Measurements from ENCODE around the gene FMN1. TPM values are rescaled to one million over a fixed set of nuclear protein-coding genes. Genes with fewer than 3 reads are reported as not detected.

Gene FMN1, protein sequence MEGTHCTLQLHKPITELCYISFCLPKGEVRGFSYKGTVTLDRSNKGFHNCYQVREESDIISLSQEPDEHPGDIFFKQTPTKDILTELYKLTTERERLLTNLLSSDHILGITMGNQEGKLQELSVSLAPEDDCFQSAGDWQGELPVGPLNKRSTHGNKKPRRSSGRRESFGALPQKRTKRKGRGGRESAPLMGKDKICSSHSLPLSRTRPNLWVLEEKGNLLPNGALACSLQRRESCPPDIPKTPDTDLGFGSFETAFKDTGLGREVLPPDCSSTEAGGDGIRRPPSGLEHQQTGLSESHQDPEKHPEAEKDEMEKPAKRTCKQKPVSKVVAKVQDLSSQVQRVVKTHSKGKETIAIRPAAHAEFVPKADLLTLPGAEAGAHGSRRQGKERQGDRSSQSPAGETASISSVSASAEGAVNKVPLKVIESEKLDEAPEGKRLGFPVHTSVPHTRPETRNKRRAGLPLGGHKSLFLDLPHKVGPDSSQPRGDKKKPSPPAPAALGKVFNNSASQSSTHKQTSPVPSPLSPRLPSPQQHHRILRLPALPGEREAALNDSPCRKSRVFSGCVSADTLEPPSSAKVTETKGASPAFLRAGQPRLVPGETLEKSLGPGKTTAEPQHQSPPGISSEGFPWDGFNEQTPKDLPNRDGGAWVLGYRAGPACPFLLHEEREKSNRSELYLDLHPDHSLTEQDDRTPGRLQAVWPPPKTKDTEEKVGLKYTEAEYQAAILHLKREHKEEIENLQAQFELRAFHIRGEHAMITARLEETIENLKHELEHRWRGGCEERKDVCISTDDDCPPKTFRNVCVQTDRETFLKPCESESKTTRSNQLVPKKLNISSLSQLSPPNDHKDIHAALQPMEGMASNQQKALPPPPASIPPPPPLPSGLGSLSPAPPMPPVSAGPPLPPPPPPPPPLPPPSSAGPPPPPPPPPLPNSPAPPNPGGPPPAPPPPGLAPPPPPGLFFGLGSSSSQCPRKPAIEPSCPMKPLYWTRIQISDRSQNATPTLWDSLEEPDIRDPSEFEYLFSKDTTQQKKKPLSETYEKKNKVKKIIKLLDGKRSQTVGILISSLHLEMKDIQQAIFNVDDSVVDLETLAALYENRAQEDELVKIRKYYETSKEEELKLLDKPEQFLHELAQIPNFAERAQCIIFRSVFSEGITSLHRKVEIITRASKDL (N-terminal part only)
- 1 to 10 TPM in 1 of 6 donors, under 1 TPM in 4, not detected in 1; 0.33 to 1.0 (median 0.44) TPM for polyA plus RNA-seq (ENCODE audit: low read depth in 6 of 6)

DNA sequence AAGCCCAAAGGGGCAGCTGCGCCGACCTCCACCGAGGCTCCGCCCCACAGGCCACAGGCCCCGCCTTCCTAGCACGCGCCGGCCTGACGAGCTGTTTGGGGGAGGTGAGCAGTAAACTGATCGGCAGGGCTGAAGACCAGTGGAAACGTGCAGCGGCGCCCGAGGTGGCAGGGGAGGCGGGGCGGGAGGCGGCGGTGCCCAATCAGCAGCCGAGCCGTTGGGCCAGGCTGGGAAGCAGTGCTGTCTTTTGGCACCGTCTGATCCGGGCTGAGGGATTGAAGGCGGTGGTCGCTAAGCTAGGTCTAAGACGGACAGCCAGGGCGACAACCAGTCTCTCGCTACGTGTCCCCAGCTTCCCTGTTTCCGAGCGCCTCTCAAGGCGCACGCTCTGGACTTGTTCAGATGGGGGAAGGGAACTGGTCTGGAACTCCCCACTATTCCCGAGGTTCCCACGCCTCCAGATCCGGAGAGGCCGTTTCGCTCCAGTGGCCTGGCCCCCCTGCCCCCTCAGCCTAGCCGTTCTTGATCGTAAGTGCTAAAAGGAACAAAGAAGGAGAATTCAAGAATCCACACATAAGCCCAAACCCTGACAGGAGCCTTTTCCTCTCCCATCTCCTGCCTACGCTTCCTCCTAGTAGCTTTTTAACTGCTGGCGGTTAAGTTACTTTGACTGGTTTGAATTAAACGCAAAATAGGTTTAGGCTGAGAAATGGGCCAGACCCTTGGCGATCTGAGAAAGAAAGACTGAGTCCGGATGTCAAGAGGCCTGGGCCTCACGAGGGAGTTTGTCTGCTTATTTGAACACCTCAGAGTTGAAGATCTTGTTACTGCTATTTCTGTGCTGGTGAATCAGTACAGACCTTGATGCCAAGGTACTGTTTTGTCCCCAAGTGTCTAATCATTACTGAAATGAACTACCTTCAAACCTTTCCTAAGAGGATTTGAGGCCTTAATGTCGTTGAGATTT is at the start of gene FMN1:
Gene FMN1 (minus strand): TSS at position 11 of the 967 bp plus-strand sequence. CDS start 39,800 bp downstream, outside the sequence.
- no peaks in the 10 kb centered on the region for H3K36me3 Mint-ChIP-seq
- H3K4me3 Mint-ChIP-seq, result peak within 1 kb of the TSS; percentile 73 to 93 (median 86)
- H3K9me3 Mint-ChIP-seq, result peaks cover 0 to 6% (median 0%) of the 10 kb centered on the region in 7 donors
- ATAC-seq (ENCODE audit: low read depth in 2 of 2) (peak; percentile 98 to 99), DNase-seq (peak; percentile 60)
- peak within 1 kb of the TSS; percentile 2 to 96 (median 56) for H3K27ac Mint-ChIP-seq
- peaks cover 25 to 64% (median 31%) of the 10 kb centered on the region in 3 donors for H3K27me3 Mint-ChIP-seq
- H3K4me1 Mint-ChIP-seq, result peaks cover 6 to 19% (median 15%) of the 10 kb centered on the region in 3 donors

DNA sequence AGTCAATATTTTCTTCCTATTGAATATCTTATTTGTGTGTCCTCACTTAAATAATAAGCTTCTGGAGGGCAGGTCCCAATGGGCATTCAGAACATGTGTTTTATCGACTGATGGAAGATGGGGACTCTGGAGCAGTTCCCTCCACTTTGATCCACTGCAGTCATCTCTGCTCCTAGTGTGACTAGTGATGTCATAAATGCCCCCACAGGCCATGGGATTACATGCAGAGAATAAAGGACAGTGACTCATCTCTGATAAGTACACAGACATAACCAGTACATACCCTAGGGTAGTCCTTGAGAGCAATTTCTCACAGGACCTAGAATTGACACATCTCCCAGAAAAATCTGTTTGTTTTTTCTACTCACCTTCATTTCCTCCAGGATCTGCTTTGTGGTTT is 49.4 kb upstream of the FMN1 start:
- H3K4me3 Mint-ChIP-seq, result no peak overlapping the region
- H3K27ac Mint-ChIP-seq, result no peak overlapping the region
- no peak for DNase-seq
- no peaks in the 10 kb centered on the region for H3K4me1 Mint-ChIP-seq
- no peaks in the 10 kb centered on the region for H3K36me3 Mint-ChIP-seq
- peaks cover 7 to 29% (median 14%) of the 10 kb centered on the region in 3 donors for H3K27me3 Mint-ChIP-seq
- ATAC-seq (ENCODE audit: low read depth in 2 of 2), result no peak
- no peaks in the 10 kb centered on the region for H3K9me3 Mint-ChIP-seq

DNA sequence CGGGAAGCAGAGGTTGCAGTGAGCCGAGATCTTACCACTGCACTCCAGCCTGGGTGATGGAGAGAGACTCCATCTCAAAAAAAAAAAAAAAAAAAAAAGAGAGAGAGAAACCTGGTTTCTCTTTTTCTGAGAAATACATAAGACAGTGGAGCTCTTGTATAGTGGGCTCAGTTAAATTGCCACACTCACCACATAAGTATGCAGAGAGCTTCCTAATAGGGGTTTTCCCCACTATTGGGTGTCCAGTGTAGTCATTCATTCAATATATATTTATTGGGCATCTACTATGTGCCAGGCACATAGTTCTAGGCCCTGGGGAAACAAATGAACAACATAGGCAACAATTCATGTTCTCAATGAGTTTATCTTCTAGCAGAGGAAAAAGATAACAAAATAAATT is 48.9 kb upstream of the FMN1 start:
- H3K36me3 Mint-ChIP-seq, result no peaks in the 10 kb centered on the region

DNA sequence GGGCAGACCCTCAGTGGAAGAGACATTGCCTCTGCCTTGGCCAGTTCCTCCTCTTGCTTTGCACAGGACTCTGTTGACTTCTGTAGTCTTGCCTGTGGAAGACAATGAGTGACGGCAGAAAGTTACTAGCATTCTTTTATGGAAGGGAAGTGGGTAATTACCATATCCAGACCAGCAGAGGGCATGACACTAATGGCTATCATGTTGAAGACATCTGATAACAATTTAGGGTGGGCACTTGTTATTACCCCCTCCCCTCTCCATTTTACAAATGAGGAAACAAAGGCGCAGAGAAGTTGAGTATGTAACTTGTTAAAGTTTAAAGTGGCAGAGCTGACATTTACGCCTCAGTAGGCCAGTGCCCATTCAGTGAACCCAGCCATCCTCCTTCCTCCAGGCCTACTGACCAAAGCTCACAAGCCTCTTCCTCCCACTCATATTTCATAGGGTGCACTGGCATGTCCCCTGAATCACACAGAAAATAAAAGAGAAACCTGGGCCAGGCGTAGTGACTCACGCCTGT is 48.2 kb upstream of the FMN1 start:
- Mint-ChIP-seq H3K4me1 (no peaks in the 10 kb centered on the region), H3K27ac (no peak overlapping the region), H3K27me3 (peaks cover 10 to 25% (median 11%) of the 10 kb centered on the region in 3 donors), H3K9me3 (no peaks in the 10 kb centered on the region), H3K4me3 (no peak overlapping the region), H3K36me3 (no peaks in the 10 kb centered on the region)
- DNase-seq, result no peak
- no peak for ATAC-seq (ENCODE audit: low read depth in 2 of 2)

More for the DNA sequence above, 48.9 kb upstream of the FMN1 start:
- Mint-ChIP-seq H3K4me3 (no peak overlapping the region), H3K27ac (no peak overlapping the region), H3K9me3 (no peaks in the 10 kb centered on the region), H3K4me1 (no peaks in the 10 kb centered on the region), H3K27me3 (peaks cover 11 to 29% (median 14%) of the 10 kb centered on the region in 3 donors)
- ATAC-seq (ENCODE audit: low read depth in 2 of 2), result no peak
- no peak for DNase-seq

DNA sequence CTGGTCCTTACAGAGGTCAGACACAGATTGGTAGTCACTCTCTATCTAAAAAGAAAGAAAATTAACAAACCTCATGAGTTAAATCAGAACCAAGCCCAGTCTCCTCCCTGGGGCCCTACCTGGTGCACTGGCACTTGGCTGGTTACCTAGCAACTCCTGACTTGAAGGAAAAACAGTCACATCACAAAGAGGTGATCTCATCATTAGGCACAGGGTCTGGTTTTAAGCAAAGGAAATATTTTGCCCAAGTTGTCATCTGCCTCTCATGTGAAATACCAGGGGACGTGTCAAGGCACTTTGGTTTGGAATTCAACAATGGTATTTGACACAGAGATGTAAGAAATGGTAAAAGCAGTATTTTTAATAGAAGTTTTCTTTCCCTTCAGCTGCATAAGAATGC is 47.7 kb upstream of the FMN1 start:
- Mint-ChIP-seq H3K4me1 (no peaks in the 10 kb centered on the region), H3K36me3 (no peaks in the 10 kb centered on the region), H3K4me3 (no peak overlapping the region), H3K27ac (no peak overlapping the region), H3K27me3 (peaks cover 10 to 24% (median 15%) of the 10 kb centered on the region in 3 donors), H3K9me3 (no peaks in the 10 kb centered on the region)
- ATAC-seq (ENCODE audit: low read depth in 2 of 2) (no peak), DNase-seq (no peak)

DNA sequence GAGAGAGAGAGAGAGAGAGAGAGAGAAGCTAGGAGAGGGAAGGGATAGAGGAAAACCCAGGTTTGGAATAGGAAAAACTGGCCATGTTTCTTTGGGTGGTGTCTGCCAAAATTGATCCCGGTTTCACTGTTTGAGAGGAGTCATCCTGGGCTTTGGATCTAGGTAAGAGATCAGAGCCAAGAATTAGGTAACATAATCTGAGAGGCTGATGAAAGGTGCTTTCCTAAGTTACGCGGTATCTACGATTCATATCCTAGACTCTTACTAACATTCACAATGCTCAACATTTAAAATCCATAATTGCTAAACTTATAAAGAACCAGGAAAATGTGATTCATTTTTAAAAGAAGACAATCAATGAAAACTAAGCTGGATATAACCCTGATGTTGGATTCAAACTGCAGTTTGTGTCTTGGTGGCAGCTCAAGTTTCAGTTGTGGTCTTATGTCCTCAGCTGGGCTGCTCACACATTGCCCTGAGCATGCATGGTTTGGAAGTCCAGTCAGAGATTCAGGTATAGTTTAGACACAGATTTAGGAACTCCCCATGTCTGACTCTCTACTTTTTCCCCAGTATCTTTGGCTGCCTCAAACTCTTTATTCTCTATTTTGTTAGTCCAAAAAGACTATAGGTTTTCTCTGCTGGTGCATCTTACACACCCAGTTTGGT is 42.5 kb upstream of the FMN1 start:
- DNase-seq (no peak), ATAC-seq (ENCODE audit: low read depth in 2 of 2) (no peak)
- H3K4me3 Mint-ChIP-seq, result no peak overlapping the region
- no peaks in the 10 kb centered on the region for H3K9me3 Mint-ChIP-seq
- no peaks in the 10 kb centered on the region for H3K4me1 Mint-ChIP-seq
- no peaks in the 10 kb centered on the region for H3K36me3 Mint-ChIP-seq
- H3K27ac Mint-ChIP-seq, result peak overlapping the region in 1 of 6 donors; percentile 30
- peaks cover 27 to 34% (median 33%) of the 10 kb centered on the region in 3 donors for H3K27me3 Mint-ChIP-seq

DNA sequence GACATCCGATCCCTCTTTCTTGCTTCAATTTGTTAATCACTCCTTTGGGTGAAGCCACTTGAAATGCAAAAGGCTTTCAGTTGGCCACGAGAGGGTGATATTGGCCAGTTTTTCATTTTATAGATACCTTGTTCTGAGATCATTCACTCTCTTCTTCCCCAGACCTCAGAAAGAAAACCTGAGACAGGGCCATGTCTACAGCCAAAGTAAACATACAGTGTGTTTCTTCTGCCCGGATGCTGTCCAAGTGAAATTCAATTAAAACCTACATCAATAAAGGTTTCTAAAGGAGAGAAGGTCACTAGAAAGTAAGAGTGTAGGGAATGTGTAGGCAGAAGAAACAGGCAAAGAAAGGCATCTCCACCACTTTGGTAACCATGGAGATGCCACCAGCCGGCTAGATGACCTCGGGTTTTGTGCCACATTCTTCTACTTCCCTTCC is 39.5 kb upstream of the FMN1 start:
- no peaks in the 10 kb centered on the region for H3K9me3 Mint-ChIP-seq
- no peak overlapping the region for H3K4me3 Mint-ChIP-seq
- H3K27ac Mint-ChIP-seq, result peak overlapping the region in 1 of 6 donors; percentile 2
- ATAC-seq (ENCODE audit: low read depth in 2 of 2) (no peak), DNase-seq (no peak)
- H3K4me1 Mint-ChIP-seq, result no peaks in the 10 kb centered on the region
- H3K27me3 Mint-ChIP-seq, result peaks cover 21 to 33% (median 26%) of the 10 kb centered on the region in 3 donors
- H3K36me3 Mint-ChIP-seq, result no peaks in the 10 kb centered on the region

DNA sequence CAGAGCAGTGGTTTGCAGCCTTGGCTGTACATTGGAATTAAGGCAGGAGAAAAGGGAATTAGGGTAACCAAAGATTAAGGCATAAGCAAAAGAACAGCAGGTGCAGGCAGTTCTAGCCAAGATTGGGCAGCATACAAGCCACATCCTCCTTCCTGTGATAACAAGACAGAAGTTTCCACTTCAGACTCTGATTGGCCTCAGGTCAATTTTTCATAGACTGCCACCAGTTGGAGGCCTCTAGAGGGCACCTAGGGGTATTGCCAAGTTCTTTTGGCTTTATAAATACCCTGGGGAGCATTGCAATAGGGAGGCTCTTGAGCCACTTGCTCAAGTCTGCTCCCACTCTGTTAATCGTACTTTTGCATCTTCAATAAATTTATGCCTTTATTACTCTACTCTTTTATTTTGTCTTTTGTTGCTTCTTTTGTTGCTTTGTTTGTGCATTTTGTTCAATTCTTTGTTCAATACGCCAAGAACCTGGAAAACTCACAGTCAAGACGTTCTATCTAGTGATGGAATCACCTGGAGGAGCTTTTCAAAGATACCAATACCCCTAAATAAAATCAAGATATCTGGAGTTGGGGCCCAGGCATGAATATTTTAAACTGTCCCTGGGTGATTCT is 32.2 kb upstream of the FMN1 start:
- Mint-ChIP-seq H3K36me3 (no peaks in the 10 kb centered on the region), H3K4me1 (no peaks in the 10 kb centered on the region), H3K9me3 (peaks cover 0 to 2% (median 0%) of the 10 kb centered on the region in 7 donors), H3K4me3 (no peak overlapping the region), H3K27ac (peak overlapping the region in 1 of 6 donors; percentile 8), H3K27me3 (peaks cover 0 to 11% (median 8%) of the 10 kb centered on the region in 3 donors)
- DNase-seq (no peak), ATAC-seq (ENCODE audit: low read depth in 2 of 2) (peak in 1 of 2 donors; percentile 47)

DNA sequence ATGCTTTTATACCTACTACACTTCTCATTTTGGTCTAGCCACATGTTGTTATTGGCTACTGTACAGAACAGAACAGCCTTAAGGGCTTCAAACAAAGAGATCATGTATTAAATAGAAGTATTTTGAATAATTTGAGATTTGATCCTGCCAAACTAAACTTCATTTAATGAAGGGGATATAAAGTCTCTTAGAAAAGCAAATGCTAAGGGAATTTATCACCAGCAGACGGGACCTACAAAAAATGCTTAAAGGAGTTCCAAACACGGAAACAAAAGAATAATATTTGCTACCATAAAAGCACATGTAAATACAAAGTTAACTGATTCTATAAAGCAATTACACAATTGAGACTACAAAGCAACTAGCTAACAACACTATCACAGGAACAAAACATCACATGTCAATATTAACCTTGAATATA is 23.6 kb upstream of the FMN1 start:
- ATAC-seq (ENCODE audit: low read depth in 2 of 2) (no peak), DNase-seq (no peak)
- Mint-ChIP-seq H3K27ac (peak overlapping the region in 1 of 6 donors; percentile 50), H3K27me3 (peaks cover 0 to 20% (median 0%) of the 10 kb centered on the region in 3 donors), H3K4me3 (no peak overlapping the region), H3K4me1 (no peaks in the 10 kb centered on the region), H3K9me3 (peaks cover 0 to 6% (median 2%) of the 10 kb centered on the region in 7 donors), H3K36me3 (no peaks in the 10 kb centered on the region)

DNA sequence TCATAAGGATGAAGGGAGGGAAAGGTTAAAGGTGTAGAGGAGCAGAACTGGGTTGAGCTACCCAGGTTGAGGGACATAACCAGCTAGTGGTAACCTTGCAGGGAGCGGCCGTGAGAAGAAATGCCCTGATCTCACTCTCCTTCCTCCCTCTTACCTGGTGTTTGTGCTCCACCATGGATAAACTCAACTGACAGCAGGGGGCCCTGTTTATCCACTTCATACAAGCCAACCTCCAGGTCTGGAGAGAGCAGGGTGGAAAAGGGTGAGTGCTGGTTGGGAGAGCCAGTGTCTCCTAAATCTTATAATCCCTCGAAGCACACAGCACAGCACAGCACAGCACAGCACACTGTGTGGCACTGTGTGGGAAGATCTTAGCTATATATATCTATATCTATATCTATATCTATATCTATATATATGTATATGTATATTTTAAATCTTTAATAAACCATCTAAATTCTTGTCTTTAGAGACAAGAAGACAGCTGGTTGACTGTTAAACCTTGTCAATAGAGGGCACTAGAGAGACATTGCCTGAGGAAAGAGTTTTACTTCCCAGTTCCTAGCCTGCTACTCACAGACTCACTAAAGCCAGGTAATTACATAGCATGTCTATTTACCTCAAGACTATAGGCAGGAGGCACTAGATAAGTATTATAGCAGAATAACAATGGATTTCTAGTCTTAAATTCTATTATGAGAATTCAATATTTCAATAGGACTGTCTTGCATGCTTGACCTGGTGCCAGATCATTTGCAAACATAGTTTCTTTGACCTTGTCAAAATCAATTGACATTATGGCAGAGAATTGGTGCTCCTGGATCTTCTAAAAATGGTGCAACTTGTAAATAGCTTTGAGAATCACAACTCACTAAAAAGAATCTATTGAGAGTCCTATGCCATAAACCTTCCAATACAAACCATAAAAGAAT is 21.7 kb upstream of the FMN1 start:
- Mint-ChIP-seq H3K27ac (no peak overlapping the region), H3K27me3 (peaks cover 0 to 12% (median 0%) of the 10 kb centered on the region in 3 donors), H3K4me3 (no peak overlapping the region), H3K9me3 (peaks cover 0 to 3% (median 0%) of the 10 kb centered on the region in 7 donors), H3K4me1 (no peaks in the 10 kb centered on the region), H3K36me3 (no peaks in the 10 kb centered on the region)
- DNase-seq (no peak), ATAC-seq (ENCODE audit: low read depth in 2 of 2) (no peak)
